Activated T-helper 1 cell treated with anti-CD3 and anti-CD28 coated beads, Interleukin-12 subunit alpha, Interleukin-12 subunit beta, Interleukin-2, Interleukin-4 antibody, amounts not matched to agents 30 ng/mL and 10 ng/mL and 1 ng/mL, durations not matched to agents 14 hours and 24 hours and 36 hours (primary cell): ENCODE data around the gene ROR2. TPM values are rescaled to one million over a fixed set of nuclear protein-coding genes. Genes with fewer than 3 reads are reported as not detected.

ENCODE experiments used
- DNase-seq: peaks from one replicate; pipeline ENCODE4 v3.0.0; 2021; ENCODE audit warnings: low spot score
- H3K27ac Mint-ChIP-seq: one replicate; pipeline ENCODE4 v1.8.0; 2021; ENCODE audit warnings: mild to moderate bottlenecking, mixed read lengths
- H3K27me3 Mint-ChIP-seq: one replicate; pipeline ENCODE4 v1.8.0; 2022; ENCODE audit warnings: mild to moderate bottlenecking, moderate library complexity, mixed read lengths; ENCODE audit not compliant: insufficient read depth
- H3K36me3 Mint-ChIP-seq: one replicate; pipeline ENCODE4 v1.8.0; 2021; ENCODE audit warnings: low read depth, mixed read lengths
- H3K4me1 Mint-ChIP-seq: one replicate; pipeline ENCODE4 v1.8.0; 2021; ENCODE audit warnings: low read depth, mixed read lengths
- H3K4me3 Mint-ChIP-seq: one replicate; pipeline ENCODE4 v1.8.0; 2021; ENCODE audit warnings: mild to moderate bottlenecking, moderate library complexity, mixed read lengths
- H3K9me3 Mint-ChIP-seq: one replicate; pipeline ENCODE4 v1.8.0; 2021; ENCODE audit warnings: mixed read lengths
- intact Hi-C: fragments of 100-400 bp; cut with micrococcal nuclease; formaldehyde crosslinking; loops from one replicate; pipeline ENCODE4 v1.15.1; 2024
- total RNA-seq: library from RNA; stranded (reverse); gene quantifications from 2 replicates; pipeline ENCODE4 v1.2.3, GENCODE V29; 2022

Gene ROR2
- total RNA-seq, 1 donor from 2014 or later = 1.6 TPM

GRCh38 chr9:91900055-91900796, 49.8 kb downstream of the ROR2 start:
- intact Hi-C loops = no loop called here

GRCh38 chr9:91899594-91899993, 50.4 kb downstream of the ROR2 start:
- no peak overlapping the region for H3K4me3 Mint-ChIP-seq
- H3K27ac Mint-ChIP-seq = no peak overlapping the region
- peaks cover 14% of the 10 kb centered on the region for H3K4me1 Mint-ChIP-seq
- H3K27me3 Mint-ChIP-seq = peaks cover 11% of the 10 kb centered on the region
- H3K36me3 Mint-ChIP-seq = no peaks in the 10 kb centered on the region
- no peaks in the 10 kb centered on the region for H3K9me3 Mint-ChIP-seq
- intact Hi-C loops = no loop called here
- DNase-seq = no peak

More at GRCh38 chr9:91900055-91900796, 49.8 kb downstream of the ROR2 start:
- Mint-ChIP-seq H3K4me3 (no peak overlapping the region), H3K4me1 (peaks cover 14% of the 10 kb centered on the region), H3K9me3 (no peaks in the 10 kb centered on the region), H3K36me3 (no peaks in the 10 kb centered on the region), H3K27ac (no peak overlapping the region), H3K27me3 (peaks cover 11% of the 10 kb centered on the region)
- no peak for DNase-seq

GRCh38 chr9:91899219-91899563, 50.8 kb downstream of the ROR2 start:
- Mint-ChIP-seq H3K4me1 (peaks cover 12% of the 10 kb centered on the region), H3K27ac (no peak overlapping the region), H3K9me3 (no peaks in the 10 kb centered on the region), H3K4me3 (no peak overlapping the region), H3K36me3 (no peaks in the 10 kb centered on the region), H3K27me3 (peaks cover 11% of the 10 kb centered on the region)
- intact Hi-C loops = no loop called here
- no peak for DNase-seq

- H3K4me3 Mint-ChIP-seq = no peak overlapping the region
- intact Hi-C loops = no loop called here
- H3K4me1 Mint-ChIP-seq = peaks cover 6% of the 10 kb centered on the region
- peaks cover 14% of the 10 kb centered on the region for H3K27me3 Mint-ChIP-seq
- H3K36me3 Mint-ChIP-seq = no peaks in the 10 kb centered on the region
- H3K27ac Mint-ChIP-seq = no peak overlapping the region
- DNase-seq = no peak
- H3K9me3 Mint-ChIP-seq = no peaks in the 10 kb centered on the region
These were observed 51.4 kb downstream of the ROR2 start for GRCh38 chr9:91898451-91899218.

GRCh38 chr9:91897201-91897600, 52.8 kb downstream of the ROR2 start:
- no peak overlapping the region for H3K4me3 Mint-ChIP-seq
- H3K27ac Mint-ChIP-seq = no peak overlapping the region
- H3K27me3 Mint-ChIP-seq = peaks cover 15% of the 10 kb centered on the region
- no peaks in the 10 kb centered on the region for H3K9me3 Mint-ChIP-seq
- intact Hi-C loops = no loop called here
- no peaks in the 10 kb centered on the region for H3K4me1 Mint-ChIP-seq
- no peak for DNase-seq
- H3K36me3 Mint-ChIP-seq = no peaks in the 10 kb centered on the region

- DNase-seq = no peak
These were observed 53.4 kb downstream of the ROR2 start for GRCh38 chr9:91896513-91897121.

GRCh38 chr9:91896097-91896496, 53.9 kb downstream of the ROR2 start:
- intact Hi-C loops = no loop called here
- Mint-ChIP-seq H3K4me1 (no peaks in the 10 kb centered on the region), H3K9me3 (no peaks in the 10 kb centered on the region), H3K36me3 (no peaks in the 10 kb centered on the region), H3K4me3 (no peak overlapping the region), H3K27ac (no peak overlapping the region), H3K27me3 (peaks cover 15% of the 10 kb centered on the region)
- DNase-seq = no peak

More at GRCh38 chr9:91896513-91897121, 53.4 kb downstream of the ROR2 start:
- Mint-ChIP-seq H3K36me3 (no peaks in the 10 kb centered on the region), H3K27me3 (peaks cover 15% of the 10 kb centered on the region), H3K4me3 (no peak overlapping the region), H3K4me1 (no peaks in the 10 kb centered on the region), H3K27ac (no peak overlapping the region), H3K9me3 (no peaks in the 10 kb centered on the region)
- intact Hi-C loops = no loop called here

- no peak overlapping the region for H3K27ac Mint-ChIP-seq
These were observed 55.5 kb downstream of the ROR2 start for GRCh38 chr9:91894536-91894935.

GRCh38 chr9:91894023-91894422, 56.0 kb downstream of the ROR2 start:
- Mint-ChIP-seq H3K9me3 (no peaks in the 10 kb centered on the region), H3K4me3 (no peak overlapping the region), H3K4me1 (no peaks in the 10 kb centered on the region), H3K27me3 (peaks cover 21% of the 10 kb centered on the region), H3K27ac (no peak overlapping the region), H3K36me3 (no peaks in the 10 kb centered on the region)
- no peak for DNase-seq
- intact Hi-C loops = no loop called here

More at GRCh38 chr9:91894536-91894935, 55.5 kb downstream of the ROR2 start:
- Mint-ChIP-seq H3K36me3 (no peaks in the 10 kb centered on the region), H3K4me3 (no peak overlapping the region), H3K27me3 (peaks cover 20% of the 10 kb centered on the region), H3K9me3 (no peaks in the 10 kb centered on the region), H3K4me1 (no peaks in the 10 kb centered on the region)
- intact Hi-C loops = no loop called here
- DNase-seq = no peak

GRCh38 chr9:91891915-91892314, 58.1 kb downstream of the ROR2 start:
- no peaks in the 10 kb centered on the region for H3K4me1 Mint-ChIP-seq
- intact Hi-C loops = no loop called here
- no peak overlapping the region for H3K4me3 Mint-ChIP-seq
- no peaks in the 10 kb centered on the region for H3K36me3 Mint-ChIP-seq
- no peak overlapping the region for H3K27ac Mint-ChIP-seq
- no peak for DNase-seq
- no peaks in the 10 kb centered on the region for H3K9me3 Mint-ChIP-seq
- H3K27me3 Mint-ChIP-seq = peaks cover 29% of the 10 kb centered on the region

GRCh38 chr9:91890662-91891061, 59.4 kb downstream of the ROR2 start:
- H3K9me3 Mint-ChIP-seq = no peaks in the 10 kb centered on the region
- H3K27ac Mint-ChIP-seq = no peak overlapping the region
- no peak for DNase-seq
- intact Hi-C loops = no loop called here
- H3K36me3 Mint-ChIP-seq = no peaks in the 10 kb centered on the region
- H3K4me3 Mint-ChIP-seq = no peak overlapping the region
- H3K27me3 Mint-ChIP-seq = peaks cover 28% of the 10 kb centered on the region
- no peaks in the 10 kb centered on the region for H3K4me1 Mint-ChIP-seq

GRCh38 chr9:91889161-91889911, 60.7 kb downstream of the ROR2 start:
- Mint-ChIP-seq H3K27me3 (peaks cover 34% of the 10 kb centered on the region), H3K36me3 (no peaks in the 10 kb centered on the region), H3K27ac (no peak overlapping the region), H3K4me1 (no peaks in the 10 kb centered on the region), H3K4me3 (no peak overlapping the region), H3K9me3 (no peaks in the 10 kb centered on the region)
- DNase-seq = no peak
- intact Hi-C loops = no loop called here
